Stimulated activated CD8-positive, alpha-beta memory T cell treated with anti-CD3 and anti-CD28 coated beads, Interleukin-15, amount 100 ng/mL, for 1 hour (primary cell): ENCODE data around the gene SCN4B.
"Not testable (repeated sequence)": the region's sequence is repeated elsewhere in the genome, so short reads cannot be mapped to it uniquely, and the experiment has no call there.

ENCODE experiments used
- DNase-seq: peaks from one replicate; pipeline ENCODE4 v3.0.0-alpha.2; 2020; ENCODE audit warnings: low read depth

SCN4B gene, protein sequence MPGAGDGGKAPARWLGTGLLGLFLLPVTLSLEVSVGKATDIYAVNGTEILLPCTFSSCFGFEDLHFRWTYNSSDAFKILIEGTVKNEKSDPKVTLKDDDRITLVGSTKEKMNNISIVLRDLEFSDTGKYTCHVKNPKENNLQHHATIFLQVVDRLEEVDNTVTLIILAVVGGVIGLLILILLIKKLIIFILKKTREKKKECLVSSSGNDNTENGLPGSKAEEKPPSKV

DNA sequence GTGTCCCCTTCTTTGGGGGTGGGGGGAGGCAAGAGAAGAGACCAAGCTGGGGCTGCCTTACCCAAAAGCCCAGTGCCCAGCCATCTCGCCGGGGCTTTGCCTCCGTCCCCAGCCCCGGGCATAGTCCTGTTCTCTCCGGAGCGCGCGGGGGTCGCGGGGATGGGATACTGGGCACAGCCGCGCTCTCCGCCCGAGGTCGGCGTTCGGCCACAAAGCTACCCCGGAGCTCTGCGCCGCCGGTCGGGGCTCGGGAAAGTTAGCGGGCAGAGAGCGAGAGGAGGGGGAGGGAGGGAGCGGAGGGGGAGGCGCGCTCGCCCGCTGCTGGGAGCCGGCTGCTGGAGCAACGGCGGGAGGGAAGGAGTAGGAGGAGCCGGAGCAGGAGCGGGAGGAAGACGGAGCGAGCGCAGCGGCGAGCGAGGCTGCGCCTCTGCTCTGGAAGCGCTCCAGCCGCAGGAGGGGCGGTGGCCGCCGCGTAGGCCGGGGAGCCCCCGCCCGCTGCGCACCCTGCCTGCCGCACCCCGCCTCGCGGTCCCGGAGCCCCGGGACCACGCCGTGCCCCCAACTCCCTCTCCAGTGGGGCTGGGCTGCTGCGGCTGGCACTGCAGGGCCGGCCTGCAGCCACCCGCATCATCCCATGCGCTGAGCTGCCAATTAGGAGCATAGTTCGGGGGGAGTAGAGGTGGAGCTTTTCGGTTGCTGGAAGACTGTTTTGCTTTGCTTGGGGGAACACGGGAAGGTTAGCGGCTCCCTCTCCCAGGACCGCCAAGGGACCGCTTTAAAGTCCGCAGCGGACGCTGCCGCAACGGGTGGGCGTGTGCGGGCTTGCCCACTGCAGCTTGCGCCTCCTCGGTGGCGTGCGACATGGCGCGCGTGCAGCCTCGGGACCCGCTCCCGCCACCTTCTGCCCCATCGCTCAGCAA is at the start of gene SCN4B:
Gene SCN4B (minus strand): TSS at position 272 of the 920 bp plus-strand sequence. CDS start 150 bp downstream, at position 122.
- DNase-seq = no peak

GRCh38 chr11:118201966-118202365 is 49.3 kb upstream of the SCN4B start:
- no peak for DNase-seq

GRCh38 chr11:118200901-118201680 is 48.5 kb upstream of the SCN4B start:
- DNase-seq = no peak

- DNase-seq = no peak
Observed at GRCh38 chr11:118200497-118200896, 47.9 kb upstream of the SCN4B start.

DNA sequence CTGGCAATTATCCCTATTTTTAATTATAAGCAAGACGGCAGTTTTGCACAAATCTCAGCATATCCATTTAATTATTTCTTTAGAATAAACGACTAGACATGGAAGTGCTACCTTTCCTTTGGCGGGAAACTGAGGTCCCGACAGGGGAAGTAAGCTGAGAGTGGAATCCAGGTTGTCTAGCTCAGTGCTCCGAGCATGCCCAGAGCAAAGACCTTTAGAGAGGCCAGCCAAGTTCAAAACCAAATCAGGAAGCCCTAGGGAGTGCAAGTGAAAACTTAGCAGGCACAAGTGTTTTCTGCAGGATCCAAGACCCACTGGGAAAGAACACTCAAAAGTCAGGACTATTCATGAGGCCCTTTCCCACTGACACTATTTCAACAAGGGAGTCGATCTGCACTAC is 46.5 kb upstream of the SCN4B start:
- DNase-seq = no peak

DNA sequence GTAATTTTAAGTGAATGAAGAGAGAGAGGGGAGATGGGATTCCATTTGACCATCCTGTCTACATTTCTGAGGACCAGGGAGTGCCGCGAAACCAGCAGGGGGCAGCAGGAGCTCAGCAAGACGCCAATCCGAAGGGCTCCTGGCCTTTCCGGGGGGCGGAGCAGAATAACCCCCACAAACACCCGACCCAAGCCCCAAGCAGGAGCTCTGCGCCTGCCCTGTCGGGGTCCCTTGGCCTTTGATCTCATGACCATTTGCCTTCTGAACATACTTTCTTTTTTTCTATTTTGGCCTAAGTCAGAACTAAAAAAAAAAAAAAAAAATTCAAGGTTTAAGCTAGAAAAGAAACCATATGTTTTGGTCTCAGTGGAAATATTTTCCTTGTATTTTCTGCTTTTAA is 45.7 kb upstream of the SCN4B start:
- peak; percentile 80 for DNase-seq

DNA sequence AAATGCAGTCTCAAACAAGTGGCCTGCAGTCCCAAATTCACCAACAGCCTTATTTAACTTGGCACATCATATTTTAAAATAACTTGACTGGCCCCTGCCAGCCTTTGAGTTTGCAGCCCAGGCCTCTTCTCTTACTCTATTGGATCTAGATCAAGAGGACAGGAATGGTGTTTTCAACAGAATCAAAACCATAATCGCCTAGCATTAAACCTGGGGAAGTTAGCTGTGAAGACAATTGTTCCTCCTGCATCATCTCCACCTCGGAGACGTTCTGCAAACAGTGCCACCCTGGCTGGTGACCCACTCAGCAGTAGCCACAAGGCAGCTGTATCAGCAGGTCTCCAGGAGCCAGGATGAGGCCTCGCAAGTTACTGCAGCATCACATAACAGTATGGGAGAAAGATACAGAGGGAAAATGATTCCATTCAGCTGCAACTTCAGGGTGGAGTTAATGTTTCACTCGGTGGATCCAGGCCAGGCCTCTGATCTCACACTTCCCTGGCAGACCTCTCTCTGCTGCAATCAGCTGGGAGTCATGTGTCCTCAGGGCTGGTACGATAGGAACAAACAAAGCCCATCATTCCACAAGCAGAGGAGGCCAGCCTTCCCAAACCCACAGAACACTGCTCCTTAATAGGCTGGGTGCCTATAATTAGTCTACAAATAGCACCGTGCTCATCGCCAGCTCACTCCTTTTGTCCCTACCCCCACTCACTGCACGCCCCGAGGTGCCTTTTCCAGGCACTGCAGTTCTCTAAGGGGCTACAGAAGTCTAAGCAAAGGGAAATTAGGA is 42.4 kb upstream of the SCN4B start:
- no peak for DNase-seq

DNA sequence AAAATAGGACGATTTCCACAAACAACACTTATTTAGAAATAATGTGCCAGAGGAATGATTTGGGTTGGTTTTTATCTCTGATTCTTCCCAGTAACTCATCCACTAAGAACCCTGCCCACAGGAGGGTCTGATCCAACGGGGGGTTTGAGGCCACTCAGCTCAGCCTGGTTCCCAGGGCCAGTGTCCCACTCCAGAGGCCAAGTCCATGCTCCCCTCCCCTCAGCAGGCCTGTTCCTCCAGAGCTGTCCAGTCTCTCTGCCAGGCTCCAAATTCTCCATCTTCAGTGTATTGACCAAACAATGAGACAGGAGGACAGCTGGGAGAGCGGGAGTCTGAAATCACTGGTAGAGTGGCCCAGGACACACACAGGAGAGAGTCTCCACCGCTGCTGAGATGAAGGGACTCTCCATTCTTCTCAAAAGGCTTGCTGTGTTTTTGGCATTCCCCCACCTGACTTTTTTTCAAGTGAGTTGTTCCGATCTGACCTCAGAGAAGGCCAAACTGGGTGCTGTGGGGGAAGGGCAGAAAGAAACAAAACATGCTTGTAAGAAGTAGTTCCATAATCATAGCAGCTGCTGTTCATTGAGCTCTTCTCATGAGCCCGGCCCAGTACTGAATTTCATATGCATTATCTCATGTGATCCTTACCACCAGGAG is 41.4 kb upstream of the SCN4B start:
- DNase-seq = no peak

- DNase-seq = not testable (repeated sequence)
Observed at GRCh38 chr11:118192817-118193216, 40.2 kb upstream of the SCN4B start.

DNA sequence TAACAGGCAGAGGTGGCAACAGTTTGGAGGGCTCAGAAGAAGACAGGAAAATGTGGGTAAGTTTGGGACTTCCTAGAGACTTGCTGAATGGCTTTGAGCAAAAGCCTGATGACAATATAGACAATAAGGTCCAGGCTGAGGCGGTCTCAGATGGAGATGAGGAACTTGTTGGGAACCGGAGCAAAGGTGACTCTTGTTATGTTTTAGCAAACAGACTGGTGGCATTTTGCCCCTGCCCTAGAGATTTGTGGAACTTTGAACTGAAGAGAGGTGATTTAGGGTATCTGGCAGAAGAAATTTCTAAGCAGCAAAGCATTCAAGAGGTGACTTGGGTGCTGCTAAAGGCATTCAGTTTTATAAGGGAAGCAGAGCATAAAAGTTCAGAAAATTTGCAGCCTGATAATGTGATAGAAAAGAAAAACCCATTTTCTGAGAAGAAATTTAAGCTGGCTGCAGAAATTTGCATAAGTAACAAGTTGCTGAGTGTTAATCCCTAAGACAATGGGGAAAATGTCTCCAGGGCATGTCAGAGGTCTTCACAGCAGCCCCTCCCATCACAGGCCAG is 38.4 kb upstream of the SCN4B start:
- not testable (repeated sequence) for DNase-seq

- DNase-seq = no peak
Observed at GRCh38 chr11:118186346-118187107, 33.9 kb upstream of the SCN4B start.

- no peak for DNase-seq
Observed at GRCh38 chr11:118184784-118185579, 32.4 kb upstream of the SCN4B start.

- DNase-seq = not testable (repeated sequence)
Observed at GRCh38 chr11:118183691-118184090, 31.1 kb upstream of the SCN4B start.

DNA sequence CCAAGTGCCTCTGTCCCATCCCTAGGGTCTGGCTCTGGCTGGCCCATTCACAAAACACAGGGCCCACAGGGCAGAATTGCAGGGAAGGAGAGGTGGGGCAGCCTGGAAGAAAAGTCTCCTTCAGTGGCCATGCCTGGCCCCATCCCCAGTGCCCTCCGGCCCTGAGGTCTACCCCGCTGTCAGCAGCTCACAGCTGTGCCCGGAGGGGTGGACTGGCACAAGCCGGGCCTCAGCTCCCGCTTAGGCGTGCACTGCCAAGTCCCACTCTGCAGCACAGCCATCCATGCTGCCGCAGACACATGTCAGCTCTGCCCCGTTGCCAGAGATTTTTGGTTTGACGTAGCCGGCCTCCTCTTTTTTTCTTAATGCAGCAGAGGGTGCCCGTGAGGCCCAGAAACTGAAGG is 27.7 kb upstream of the SCN4B start:
- no peak for DNase-seq

- DNase-seq = no peak
Observed at GRCh38 chr11:118176778-118177134, 24.1 kb upstream of the SCN4B start.

- DNase-seq = no peak
Observed at GRCh38 chr11:118175993-118176777, 23.6 kb upstream of the SCN4B start, which contains the start of gene SCN2B. Gene SCN2B (minus strand): TSS chr11:118176639. CDS start chr11:118176431, 208 bp downstream.

DNA sequence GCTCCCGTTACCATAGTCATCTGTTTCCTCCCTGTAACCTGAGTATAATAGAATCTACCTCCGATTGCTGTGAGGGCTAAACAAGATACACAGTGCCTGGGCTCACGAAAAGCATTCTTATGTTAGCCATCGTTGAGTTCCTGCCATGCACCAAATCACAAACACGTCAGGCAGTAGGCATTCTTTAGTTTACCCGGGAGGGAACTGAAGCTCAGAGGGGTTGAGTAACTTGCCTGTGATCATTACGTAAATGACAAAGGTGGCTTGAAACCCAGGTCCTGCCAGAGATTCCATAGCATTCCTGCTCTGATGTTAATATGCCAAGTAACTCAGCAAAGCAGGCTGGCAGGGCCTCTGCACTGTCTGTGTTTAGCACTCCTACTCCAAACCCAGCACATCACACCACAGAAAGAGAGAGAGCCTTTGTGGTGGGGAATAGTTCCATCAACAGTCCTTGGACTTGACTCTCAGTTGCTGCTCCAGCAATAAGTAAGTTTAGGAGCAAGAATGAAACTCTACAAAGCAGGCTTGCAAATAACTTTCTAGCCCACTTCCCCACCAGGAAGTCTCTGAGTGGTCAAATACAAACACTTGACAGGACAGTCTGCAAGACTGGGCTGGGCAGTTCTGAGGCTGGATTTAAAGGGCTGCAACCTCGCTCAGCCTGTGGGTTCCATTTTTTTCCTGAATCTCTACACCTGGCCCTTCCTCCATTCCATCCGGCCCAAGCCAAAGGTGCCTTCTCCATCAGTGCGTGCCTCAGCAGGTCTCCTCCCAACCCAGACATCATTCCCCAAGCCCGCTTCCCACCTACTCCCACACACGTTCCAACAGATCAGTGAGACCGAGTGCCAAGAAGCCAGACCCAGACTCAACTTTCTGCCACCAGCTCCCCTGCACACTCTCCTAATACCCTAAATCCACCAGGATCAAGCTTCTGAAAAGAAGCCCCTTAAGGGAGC is 22.7 kb upstream of the SCN4B start:
- no peak for DNase-seq
